ENCODE data around the gene UNC5C. TPM values are rescaled to one million over a fixed set of nuclear protein-coding genes. Genes with fewer than 3 reads are reported as not detected.

Gene UNC5C
- polyA plus RNA-seq, 3 donors, result 36.0 to 46.5 (median 36.8) TPM

- no peak for DNase-seq (ENCODE audit: low read depth in 3 of 3, low spot score in 2 of 3)
Observed at GRCh38 chr4:95360906-95361695, 187.7 kb downstream of the UNC5C start.

GRCh38 chr4:95360256-95360903, 188.4 kb downstream of the UNC5C start:
- DNase-seq (ENCODE audit: low read depth in 3 of 3, low spot score in 2 of 3), result no peak

- DNase-seq (ENCODE audit: low read depth in 3 of 3, low spot score in 2 of 3), result no peak
Observed at GRCh38 chr4:95358421-95358820, 190.4 kb downstream of the UNC5C start.

GRCh38 chr4:95355021-95355420, 193.8 kb downstream of the UNC5C start:
- DNase-seq (ENCODE audit: low read depth in 3 of 3, low spot score in 2 of 3), result no peak

GRCh38 chr4:95348418-95348817, 200.4 kb downstream of the UNC5C start:
- DNase-seq (ENCODE audit: low read depth in 3 of 3, low spot score in 2 of 3), result no peak

- no peak for DNase-seq (ENCODE audit: low read depth in 3 of 3, low spot score in 2 of 3)
Observed at GRCh38 chr4:95343235-95343634, 205.5 kb downstream of the UNC5C start.

- DNase-seq (ENCODE audit: low read depth in 3 of 3, low spot score in 2 of 3), result no peak
Observed at GRCh38 chr4:95340191-95340590, 208.6 kb downstream of the UNC5C start.

- DNase-seq (ENCODE audit: low read depth in 3 of 3, low spot score in 2 of 3), result no peak
Observed at GRCh38 chr4:95325665-95326064, 223.1 kb downstream of the UNC5C start.

- no peak for DNase-seq (ENCODE audit: low read depth in 3 of 3, low spot score in 2 of 3)
Observed at GRCh38 chr4:95319169-95319568, 229.6 kb downstream of the UNC5C start.

GRCh38 chr4:95318483-95318882, 230.3 kb downstream of the UNC5C start:
- DNase-seq (ENCODE audit: low read depth in 3 of 3, low spot score in 2 of 3), result no peak

- no peak for DNase-seq (ENCODE audit: low read depth in 3 of 3, low spot score in 2 of 3)
Observed at GRCh38 chr4:95318044-95318443, 230.7 kb downstream of the UNC5C start.

GRCh38 chr4:95317085-95317793, 231.5 kb downstream of the UNC5C start:
- DNase-seq (ENCODE audit: low read depth in 3 of 3, low spot score in 2 of 3), result no peak

GRCh38 chr4:95314573-95314972, 234.2 kb downstream of the UNC5C start:
- no peak for DNase-seq (ENCODE audit: low read depth in 3 of 3, low spot score in 2 of 3)

GRCh38 chr4:95304898-95305297, 243.9 kb downstream of the UNC5C start:
- DNase-seq (ENCODE audit: low read depth in 3 of 3, low spot score in 2 of 3), result no peak

GRCh38 chr4:95300304-95300703, 248.5 kb downstream of the UNC5C start:
- DNase-seq (ENCODE audit: low read depth in 3 of 3, low spot score in 2 of 3), result no peak

- no peak for DNase-seq (ENCODE audit: low read depth in 3 of 3, low spot score in 2 of 3)
Observed at GRCh38 chr4:95296052-95296451, 252.7 kb downstream of the UNC5C start.

- no peak for DNase-seq (ENCODE audit: low read depth in 3 of 3, low spot score in 2 of 3)
Observed at GRCh38 chr4:95295157-95295556, 253.6 kb downstream of the UNC5C start.

GRCh38 chr4:95294321-95294720, 254.5 kb downstream of the UNC5C start:
- no peak for DNase-seq (ENCODE audit: low read depth in 3 of 3, low spot score in 2 of 3)

GRCh38 chr4:95293014-95293413, 255.8 kb downstream of the UNC5C start:
- no peak for DNase-seq (ENCODE audit: low read depth in 3 of 3, low spot score in 2 of 3)

- DNase-seq (ENCODE audit: low read depth in 3 of 3, low spot score in 2 of 3), result no peak
Observed at GRCh38 chr4:95290702-95291101, 258.1 kb downstream of the UNC5C start.

GRCh38 chr4:95289028-95289634, 259.6 kb downstream of the UNC5C start:
- no peak for DNase-seq (ENCODE audit: low read depth in 3 of 3, low spot score in 2 of 3)
